Effector memory CD8-positive, alpha-beta T cell (primary cell): ENCODE measurements around the gene SIGLEC5.
"Not testable (repeated sequence)": the region's sequence is repeated elsewhere in the genome, so short reads cannot be mapped to it uniquely, and the experiment has no call there.

Experiments
- ATAC-seq: fragments of 150-1000 bp; cut with Tn5 transposase; replicated peaks from 2 replicates; pipeline ENCODE4 v1.10.0; 2021; ENCODE audit warnings: mild to moderate bottlenecking, moderate library complexity
- DNase-seq, 3 experiments: peaks; one replicate each; pipeline ENCODE4 v3.0.0; 2021
- H3K27ac Mint-ChIP-seq, 2 donors: one replicate each; pipeline ENCODE4 v1.8.0; 2022; ENCODE audit warnings: mild to moderate bottlenecking in 2 of 2, mixed read lengths in 2 of 2, moderate library complexity in 2 of 2
- H3K27me3 Mint-ChIP-seq, 2 donors: one replicate each; pipeline ENCODE4 v1.8.0; 2022; ENCODE audit warnings: mixed read lengths in 2 of 2
- H3K36me3 Mint-ChIP-seq: one replicate; pipeline ENCODE4 v1.8.0; 2022; ENCODE audit warnings: mild to moderate bottlenecking, moderate library complexity, mixed read lengths; ENCODE audit not compliant: insufficient read depth
- H3K4me1 Mint-ChIP-seq, 2 donors: one replicate each; pipeline ENCODE4 v1.8.0; 2022; ENCODE audit warnings: low read depth in 2 of 2, mixed read lengths in 2 of 2
- H3K4me3 Mint-ChIP-seq, 2 donors: one replicate each; pipeline ENCODE4 v1.8.0; 2022; ENCODE audit warnings: mild to moderate bottlenecking in 2 of 2, mixed read lengths in 2 of 2, moderate library complexity in 2 of 2
- H3K9me3 Mint-ChIP-seq, 2 donors: one replicate each; pipeline ENCODE4 v1.8.0; 2022; ENCODE audit warnings: mixed read lengths in 2 of 2
- total RNA-seq, 9 experiments: gene quantifications; one replicate each; lab custom pipeline; 2026; lab: John Stamatoyannopoulos, UW

SIGLEC5 gene, protein sequence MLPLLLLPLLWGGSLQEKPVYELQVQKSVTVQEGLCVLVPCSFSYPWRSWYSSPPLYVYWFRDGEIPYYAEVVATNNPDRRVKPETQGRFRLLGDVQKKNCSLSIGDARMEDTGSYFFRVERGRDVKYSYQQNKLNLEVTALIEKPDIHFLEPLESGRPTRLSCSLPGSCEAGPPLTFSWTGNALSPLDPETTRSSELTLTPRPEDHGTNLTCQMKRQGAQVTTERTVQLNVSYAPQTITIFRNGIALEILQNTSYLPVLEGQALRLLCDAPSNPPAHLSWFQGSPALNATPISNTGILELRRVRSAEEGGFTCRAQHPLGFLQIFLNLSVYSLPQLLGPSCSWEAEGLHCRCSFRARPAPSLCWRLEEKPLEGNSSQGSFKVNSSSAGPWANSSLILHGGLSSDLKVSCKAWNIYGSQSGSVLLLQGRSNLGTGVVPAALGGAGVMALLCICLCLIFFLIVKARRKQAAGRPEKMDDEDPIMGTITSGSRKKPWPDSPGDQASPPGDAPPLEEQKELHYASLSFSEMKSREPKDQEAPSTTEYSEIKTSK
- 0 to 0.06 (median 0) reads per million in 9 experiments for total RNA-seq

GRCh38 chr19:51630315-51630714 is at the start of gene SIGLEC5:
SIGLEC5 (minus strand) TSS chr19:51630401; CDS start chr19:51630335, 66 bp downstream.
- H3K36me3 Mint-ChIP-seq, DNase-seq, H3K4me1 Mint-ChIP-seq, H3K4me3 Mint-ChIP-seq, H3K27ac Mint-ChIP-seq, H3K9me3 Mint-ChIP-seq, ATAC-seq: not testable (repeated sequence)
- H3K27me3 Mint-ChIP-seq, result peaks cover 17 to 58% of the 10 kb centered on the region in 2 donors

GRCh38 chr19:51676566-51677083 is 46.4 kb upstream of the SIGLEC5 start:
- no peaks in the 10 kb centered on the region for H3K4me1 Mint-ChIP-seq
- peaks cover 0 to 2% of the 10 kb centered on the region in 2 donors for H3K9me3 Mint-ChIP-seq
- ATAC-seq (peak; percentile 43), DNase-seq (no peak)
- no peak overlapping the region for H3K27ac Mint-ChIP-seq
- H3K36me3 Mint-ChIP-seq, result no peaks in the 10 kb centered on the region
- H3K27me3 Mint-ChIP-seq, result peaks cover 20 to 24% of the 10 kb centered on the region in 2 donors
- H3K4me3 Mint-ChIP-seq, result no peak overlapping the region

DNA sequence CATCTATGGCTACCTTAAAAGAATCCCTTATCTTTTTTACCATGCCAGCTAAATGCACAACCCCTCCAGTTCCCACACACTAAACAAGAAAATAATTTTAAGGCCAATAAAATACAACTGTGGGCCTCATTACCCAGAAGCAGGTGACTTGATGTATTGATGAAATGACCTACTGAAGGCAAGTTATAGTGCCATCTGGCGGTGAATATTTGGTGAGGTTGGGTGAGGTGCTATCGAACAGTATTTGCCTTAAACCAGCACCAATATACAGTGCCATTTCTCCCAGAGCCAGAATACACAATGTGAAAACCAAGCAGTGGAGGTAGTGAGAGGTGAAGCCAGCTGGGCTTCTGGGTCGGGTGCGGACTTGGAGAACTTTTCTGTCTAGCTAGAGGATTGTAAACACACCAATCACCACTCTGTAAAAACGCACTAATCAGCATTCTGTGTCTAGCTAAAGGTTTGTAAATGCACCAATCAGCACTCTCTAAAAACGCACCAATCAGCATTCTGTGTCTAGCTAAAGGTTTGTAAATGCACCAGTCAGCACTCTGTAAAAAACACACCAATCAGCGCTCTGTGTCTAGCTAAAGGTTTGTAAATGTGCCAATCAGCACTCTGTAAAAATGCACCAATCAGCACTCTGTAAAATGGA is 45.8 kb upstream of the SIGLEC5 start:
- DNase-seq, ATAC-seq, H3K9me3 Mint-ChIP-seq, H3K4me1 Mint-ChIP-seq, H3K27ac Mint-ChIP-seq, H3K4me3 Mint-ChIP-seq, H3K36me3 Mint-ChIP-seq: not testable (repeated sequence)
- peaks cover 20% of the 10 kb centered on the region in 2 donors for H3K27me3 Mint-ChIP-seq

DNA sequence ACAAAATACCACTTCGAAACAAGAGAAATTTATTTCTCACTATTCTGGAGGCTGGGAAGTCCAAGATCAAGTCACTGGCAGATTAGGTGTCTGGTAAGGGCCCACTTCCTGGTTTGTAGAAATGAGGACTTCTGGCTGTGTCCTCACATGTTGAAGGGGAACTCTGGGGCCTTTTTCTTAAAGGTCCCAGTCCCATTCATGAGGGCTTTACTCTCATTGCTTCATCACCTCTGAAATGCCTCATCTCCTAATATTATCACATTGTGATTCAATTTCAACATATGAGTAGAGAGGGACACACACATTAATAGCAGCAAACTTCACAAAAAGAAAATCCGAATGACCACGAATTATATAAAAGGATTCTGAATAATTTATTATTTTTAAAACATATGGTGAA is 38.0 kb upstream of the SIGLEC5 start:
- Mint-ChIP-seq H3K4me1 (no peaks in the 10 kb centered on the region), H3K27me3 (peaks cover 36 to 42% of the 10 kb centered on the region in 2 donors), H3K4me3 (no peak overlapping the region), H3K27ac (no peak overlapping the region), H3K36me3 (no peaks in the 10 kb centered on the region), H3K9me3 (peaks cover 0 to 2% of the 10 kb centered on the region in 2 donors)
- ATAC-seq, result no peak
- no peak for DNase-seq

GRCh38 chr19:51664997-51665396 is 34.8 kb upstream of the SIGLEC5 start:
- Mint-ChIP-seq H3K27ac (no peak overlapping the region), H3K9me3 (no peaks in the 10 kb centered on the region), H3K36me3 (peaks cover 3% of the 10 kb centered on the region), H3K27me3 (peaks cover 40 to 56% of the 10 kb centered on the region in 2 donors), H3K4me3 (no peak overlapping the region), H3K4me1 (no peaks in the 10 kb centered on the region)
- ATAC-seq (no peak), DNase-seq (no peak)

DNA sequence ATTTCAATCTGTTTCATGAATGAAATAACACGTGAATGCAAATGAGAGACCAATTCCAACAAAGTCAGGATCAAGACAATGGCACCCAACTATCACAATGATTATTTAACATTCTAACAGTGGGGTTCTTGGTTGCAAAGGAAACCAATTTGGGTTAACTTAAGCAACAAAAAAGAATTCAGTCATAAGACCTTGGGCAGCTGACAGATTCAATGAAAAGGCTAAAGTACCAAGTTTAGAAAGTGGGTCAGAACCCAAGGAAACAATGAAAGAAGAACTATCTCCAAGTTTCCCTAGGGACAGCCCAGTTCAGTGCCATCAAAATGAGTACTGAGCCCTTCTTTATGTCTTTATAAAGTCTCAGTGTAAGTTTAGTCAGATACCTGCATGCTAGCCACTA is 33.9 kb upstream of the SIGLEC5 start:
- Mint-ChIP-seq H3K27ac (no peak overlapping the region), H3K4me1 (no peaks in the 10 kb centered on the region), H3K4me3 (no peak overlapping the region), H3K9me3 (no peaks in the 10 kb centered on the region), H3K27me3 (peaks cover 40 to 49% of the 10 kb centered on the region in 2 donors), H3K36me3 (peaks cover 3% of the 10 kb centered on the region)
- ATAC-seq (no peak), DNase-seq (no peak)

DNA sequence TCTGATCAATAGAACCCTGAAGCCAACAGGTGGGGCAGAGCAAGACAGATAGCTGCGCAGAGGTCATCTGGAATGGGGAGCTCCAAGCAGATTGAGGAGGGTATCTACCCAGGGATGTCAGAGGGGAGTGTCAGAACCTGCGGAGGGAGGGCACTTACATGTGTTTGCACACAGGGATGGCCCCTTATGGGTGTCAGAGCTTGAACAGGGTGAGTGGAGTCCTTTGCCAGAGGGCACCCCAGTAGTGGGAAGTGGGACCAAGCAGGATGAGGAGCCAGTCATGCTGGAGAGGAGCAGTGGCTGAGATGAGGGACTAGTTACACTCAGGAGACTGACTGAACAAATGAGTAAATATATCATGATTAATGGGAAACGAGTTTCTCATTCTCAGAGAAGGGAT is 33.4 kb upstream of the SIGLEC5 start:
- ATAC-seq, result no peak
- DNase-seq, result no peak
- no peak overlapping the region for H3K27ac Mint-ChIP-seq
- H3K4me3 Mint-ChIP-seq, result no peak overlapping the region
- H3K36me3 Mint-ChIP-seq, result peaks cover 3% of the 10 kb centered on the region
- no peaks in the 10 kb centered on the region for H3K4me1 Mint-ChIP-seq
- H3K9me3 Mint-ChIP-seq, result no peaks in the 10 kb centered on the region
- H3K27me3 Mint-ChIP-seq, result peaks cover 40 to 45% of the 10 kb centered on the region in 2 donors

GRCh38 chr19:51660975-51661600 is 30.9 kb upstream of the SIGLEC5 start:
- Mint-ChIP-seq H3K36me3 (peaks cover 3% of the 10 kb centered on the region), H3K27me3 (peaks cover 31 to 39% of the 10 kb centered on the region in 2 donors), H3K4me1 (peaks cover 4 to 6% of the 10 kb centered on the region in 2 donors), H3K4me3 (no peak overlapping the region), H3K27ac (no peak overlapping the region), H3K9me3 (no peaks in the 10 kb centered on the region)
- DNase-seq (peak; percentile 18 to 43 (median 42)), ATAC-seq (no peak)

DNA sequence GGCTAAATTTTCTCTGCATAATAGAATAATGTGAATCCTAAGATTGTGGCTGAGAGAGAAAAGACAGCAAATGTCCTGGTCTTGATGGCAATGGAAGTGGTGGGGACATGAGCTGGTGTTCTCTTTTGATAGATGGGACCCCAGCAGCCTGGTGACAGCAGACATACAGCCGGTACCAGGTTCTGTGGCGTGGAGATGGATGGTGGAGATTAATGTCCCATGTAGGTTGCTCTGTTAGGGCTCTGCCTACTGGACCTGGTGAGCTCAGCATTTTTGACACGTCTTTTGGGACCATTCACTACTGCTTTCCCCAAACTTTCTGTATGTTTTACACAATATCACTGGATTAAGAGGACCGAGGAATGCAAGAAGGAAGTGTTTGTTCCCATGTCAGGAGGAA is 24.6 kb upstream of the SIGLEC5 start:
- Mint-ChIP-seq H3K36me3 (no peaks in the 10 kb centered on the region), H3K27ac (no peak overlapping the region), H3K27me3 (peaks cover 38 to 48% of the 10 kb centered on the region in 2 donors), H3K4me1 (peaks cover 4 to 6% of the 10 kb centered on the region in 2 donors), H3K9me3 (no peaks in the 10 kb centered on the region), H3K4me3 (no peak overlapping the region)
- no peak for DNase-seq
- ATAC-seq, result no peak

GRCh38 chr19:51653162-51653561 is 23.0 kb upstream of the SIGLEC5 start:
- H3K27ac Mint-ChIP-seq, result no peak overlapping the region
- ATAC-seq, result no peak
- H3K4me1 Mint-ChIP-seq, result peaks cover 4 to 6% of the 10 kb centered on the region in 2 donors
- H3K4me3 Mint-ChIP-seq, result no peak overlapping the region
- no peaks in the 10 kb centered on the region for H3K36me3 Mint-ChIP-seq
- no peak for DNase-seq
- H3K27me3 Mint-ChIP-seq, result peaks cover 45 to 48% of the 10 kb centered on the region in 2 donors
- H3K9me3 Mint-ChIP-seq, result no peaks in the 10 kb centered on the region

DNA sequence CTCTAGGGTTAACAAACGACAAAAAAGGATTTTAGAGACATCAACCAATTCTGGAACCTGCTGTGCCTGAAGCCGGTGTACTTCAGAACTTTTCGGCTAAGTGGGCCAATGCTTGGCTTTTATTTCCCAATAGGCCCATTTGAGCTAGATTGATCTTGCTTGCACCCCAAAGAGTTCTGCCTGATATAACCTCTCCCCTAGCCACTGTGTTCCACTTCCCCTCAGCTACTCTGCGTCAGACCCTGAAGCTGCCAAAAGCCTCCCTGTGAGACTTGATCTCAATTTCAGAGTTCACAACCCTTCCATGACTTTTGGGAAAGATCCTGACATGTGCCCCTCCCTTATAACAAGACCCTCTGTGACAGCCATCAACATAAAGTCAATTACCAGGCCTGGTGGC is 22.1 kb upstream of the SIGLEC5 start:
- Mint-ChIP-seq H3K36me3 (no peaks in the 10 kb centered on the region), H3K27me3 (peaks cover 45 to 48% of the 10 kb centered on the region in 2 donors), H3K4me1 (peaks cover 4 to 6% of the 10 kb centered on the region in 2 donors), H3K4me3 (no peak overlapping the region), H3K9me3 (no peaks in the 10 kb centered on the region), H3K27ac (no peak overlapping the region)
- DNase-seq (no peak), ATAC-seq (no peak)

- DNase-seq (no peak), ATAC-seq (peak; percentile 26)
- peaks cover 40 to 54% of the 10 kb centered on the region in 2 donors for H3K27me3 Mint-ChIP-seq
- no peak overlapping the region for H3K27ac Mint-ChIP-seq
- no peaks in the 10 kb centered on the region for H3K9me3 Mint-ChIP-seq
- no peaks in the 10 kb centered on the region for H3K36me3 Mint-ChIP-seq
- no peak overlapping the region for H3K4me3 Mint-ChIP-seq
- H3K4me1 Mint-ChIP-seq, result no peaks in the 10 kb centered on the region
These were observed 21.1 kb upstream of the SIGLEC5 start for GRCh38 chr19:51651216-51651846.

- no peak overlapping the region for H3K27ac Mint-ChIP-seq
- H3K4me3 Mint-ChIP-seq, result no peak overlapping the region
- H3K4me1 Mint-ChIP-seq, result no peaks in the 10 kb centered on the region
- H3K36me3 Mint-ChIP-seq, result no peaks in the 10 kb centered on the region
- H3K27me3 Mint-ChIP-seq, result peaks cover 39 to 61% of the 10 kb centered on the region in 2 donors
- DNase-seq (no peak), ATAC-seq (no peak)
- no peaks in the 10 kb centered on the region for H3K9me3 Mint-ChIP-seq
These were observed 17.1 kb upstream of the SIGLEC5 start for GRCh38 chr19:51647318-51647717.
